Stomach (tissue), 9 donors: ENCODE measurements around the gene FETUB. TPM values are rescaled to one million over a fixed set of nuclear protein-coding genes. Genes with fewer than 3 reads are reported as not detected.

Experiments
- DNase-seq, 2 donors: peaks; one replicate each; pipeline versions ENCODE4 v3.0.0 to v3.0.0-alpha.2; 2013 to 2019
- H3K27ac ChIP-seq, 5 donors: fragments of 200-600 bp in 4 of 5; sonication (generic) in 4 of 5; one replicate each; pipeline ENCODE4 v1.5.1; 2013 to 2019; ENCODE audit warnings: mild to moderate bottlenecking in 1 of 5, moderate library complexity in 1 of 5
- H3K27me3 ChIP-seq, 3 donors: fragments of 200-600 bp; sonication (generic); one replicate each; pipeline ENCODE4 v1.5.1; 2017 to 2019; ENCODE audit warnings: mixed run types in 1 of 3
- H3K36me3 ChIP-seq, 4 donors: fragments of 200-600 bp; sonication (generic); 1 replicate in 3 of 4; 2 replicates in 1 of 4; pipeline ENCODE4 v1.5.1; 2016 to 2019
- H3K4me1 ChIP-seq, 4 donors: fragments of 200-600 bp; sonication (generic); one replicate each; pipeline ENCODE4 v1.5.1; 2016 to 2019
- H3K4me3 ChIP-seq, 4 donors: fragments of 200-600 bp; sonication (generic) in 3 of 4; one replicate each; pipeline ENCODE4 v1.5.1; 2016 to 2019; ENCODE audit warnings: mild to moderate bottlenecking in 1 of 4
- H3K9me3 ChIP-seq, 4 donors: fragments of 200-600 bp; sonication (generic); one replicate each; pipeline ENCODE4 v1.5.1; 2016 to 2019
- CTCF ChIP-seq, 7 experiments: fragments of 450-650 bp in 4 of 7; fragments of 200-600 bp in 3 of 7; sonication (generic) in 3 of 7; IDR thresholded peaks; one replicate each; pipeline ENCODE4 v1.5.1; 2016 to 2019; ENCODE audit warnings: antibody characterized with exemption in 7 of 7, control low read depth in 2 of 7, mild to moderate bottlenecking in 1 of 7
- EP300 ChIP-seq: sonication (generic); formaldehyde crosslinking; IDR thresholded peaks from one replicate; pipeline ENCODE4 v1.6.1; 2017; ENCODE audit warnings: antibody characterized with exemption
- POLR2A ChIP-seq, 4 donors: fragments of 450-650 bp; IDR thresholded peaks; one replicate each; pipeline ENCODE4 v1.6.1; 2016; ENCODE audit warnings: antibody characterized with exemption in 4 of 4, control low read depth in 2 of 4, mild to moderate bottlenecking in 1 of 4, moderate library complexity in 1 of 4
- POLR2AphosphoS5 ChIP-seq, 3 donors: sonication (generic); formaldehyde crosslinking; IDR thresholded peaks; one replicate each; pipeline ENCODE4 v1.6.1; 2016; ENCODE audit warnings: antibody characterized with exemption in 3 of 3
- WGBS, 5 donors: extraction: QIAGEN DNeasy Blood & Tissue Kit in 3 of 5; methylation state at CpG; one replicate each; pipeline versions ENCODE4 v1.1.5 to v1.1.7; 2013 to 2018; 5-methylcytosine and 5-hydroxymethylcytosine counted together
- intact Hi-C: fragments of 100-400 bp; cut with DNase I; formaldehyde crosslinking; loops from one replicate; pipeline ENCODE4 v1.15.1; 2023; ENCODE audit warnings: low total_unique reads
- polyA plus RNA-seq, 3 donors: library from polyadenylated mRNA; stranded (reverse); fragments of 200-250 nt; gene quantifications; one replicate each; pipeline ENCODE4 v1.2.3, GENCODE V29; 2013
- total RNA-seq, 5 donors: library from RNA; depleted of rRNA; stranded (reverse); fragments of >200 nt; gene quantifications; one replicate each; pipeline versions ENCODE4 v1.1.0 to v1.2.3, GENCODE V29; 2014 to 2016
- donor health status: healthy with polysubstance abuse.
- donor health status: Bipolar disorder and iron deficiency.
- donor health status: healthy.

FETUB gene
- total and polyA plus RNA-seq, 8 donors, result 0.63 TPM; not detected in 7

- TF ChIP-seq CTCF (IDR thresholded peaks at IDR 0.05), result no peak
- TF ChIP-seq POLR2A (IDR thresholded peaks at IDR 0.05), result no peak
- TF ChIP-seq POLR2AphosphoS5 (IDR thresholded peaks at IDR 0.05), result no peak
- no peak for TF ChIP-seq EP300
- H3K27ac ChIP-seq, result no peak overlapping the region
- intact Hi-C loops, result no loop called here
- no peaks in the 10 kb centered on the region for H3K9me3 ChIP-seq
- WGBS, 5 donors, result 72 to 82% (median 78%) methylated on average over 6 of the region's 6 CpGs
- no peaks in the 10 kb centered on the region for H3K27me3 ChIP-seq
- no peaks in the 10 kb centered on the region for H3K4me1 ChIP-seq
- no peaks in the 10 kb centered on the region for H3K36me3 ChIP-seq
- H3K4me3 ChIP-seq, result no peak overlapping the region
- DNase-seq, result no peak
Measured at GRCh38 chr3:186594591-186595113, 45.5 kb upstream of the FETUB start.

- no peaks in the 10 kb centered on the region for H3K27me3 ChIP-seq
- H3K4me3 ChIP-seq, result no peak overlapping the region
- DNase-seq, result peak; percentile 32 to 51
- no peak overlapping the region for H3K27ac ChIP-seq
- no peaks in the 10 kb centered on the region for H3K36me3 ChIP-seq
- intact Hi-C loops, result no loop called here
- TF ChIP-seq CTCF (IDR thresholded peaks at IDR 0.05), result no peak
- TF ChIP-seq POLR2A (IDR thresholded peaks at IDR 0.05), result no peak
- no peak for TF ChIP-seq POLR2AphosphoS5 (IDR thresholded peaks at IDR 0.05)
- no peak for TF ChIP-seq EP300
- H3K9me3 ChIP-seq, result no peaks in the 10 kb centered on the region
- H3K4me1 ChIP-seq, result no peaks in the 10 kb centered on the region
- WGBS, 5 donors, result 52 to 59% (median 55%) methylated on average over 17 of the region's 17 CpGs
Measured at GRCh38 chr3:186596568-186597287, 43.5 kb upstream of the FETUB start.

- Histone ChIP-seq H3K27ac (no peak overlapping the region), H3K36me3 (no peaks in the 10 kb centered on the region), H3K4me1 (no peaks in the 10 kb centered on the region), H3K4me3 (no peak overlapping the region), H3K9me3 (no peaks in the 10 kb centered on the region), H3K27me3 (no peaks in the 10 kb centered on the region)
- TF ChIP-seq POLR2A (IDR thresholded peaks at IDR 0.05) (no peak), EP300 (no peak), POLR2AphosphoS5 (IDR thresholded peaks at IDR 0.05) (no peak), CTCF (IDR thresholded peaks at IDR 0.05) (no peak)
- no peak for DNase-seq
- 73 to 89% (median 88%) methylated on average over 11 of the region's 11 CpGs for WGBS, 5 donors
- intact Hi-C loops, result no loop called here
Measured at GRCh38 chr3:186598108-186598784, 42.0 kb upstream of the FETUB start.

GRCh38 chr3:186598794-186599141 lies 41.4 kb upstream of the FETUB start:
- no peaks in the 10 kb centered on the region for H3K9me3 ChIP-seq
- H3K27me3 ChIP-seq, result no peaks in the 10 kb centered on the region
- no peaks in the 10 kb centered on the region for H3K36me3 ChIP-seq
- intact Hi-C loops, result no loop called here
- WGBS, 5 donors, result 74 to 88% (median 84%) methylated on average over 4 of the region's 4 CpGs
- TF ChIP-seq EP300 (no peak), POLR2AphosphoS5 (IDR thresholded peaks at IDR 0.05) (no peak), POLR2A (IDR thresholded peaks at IDR 0.05) (no peak), CTCF (IDR thresholded peaks at IDR 0.05) (no peak)
- no peak overlapping the region for H3K27ac ChIP-seq
- no peaks in the 10 kb centered on the region for H3K4me1 ChIP-seq
- DNase-seq, result no peak
- no peak overlapping the region for H3K4me3 ChIP-seq
